ENCODE data around the gene UBE4A. TPM values are rescaled to one million over a fixed set of nuclear protein-coding genes. Genes with fewer than 3 reads are reported as not detected.

Gene UBE4A
- polyA plus RNA-seq, 1 donor (not counting 4 experiments of a cell fraction or from before 2014, with no cell fraction given): 19.5 TPM

- TF ChIP-seq EZH2 (IDR thresholded peaks at IDR 0.05; ENCODE audit: low read length) (no peak), CTCF (optimal IDR thresholded peaks at IDR 0.05 in 1 of 3, IDR thresholded peaks at IDR 0.05 in 1 of 3, conservative IDR thresholded peaks at IDR 0.05 in 1 of 3; ENCODE audit: extremely low read depth in 1 of 3, insufficient read depth in 2 of 3, low read length in 3 of 3) (no peak)
- H3K4me1 ChIP-seq (ENCODE audit: control insufficient read depth, extremely low read depth, insufficient read depth, low read length): peaks cover 8% of the 10 kb centered on the region
- no peak overlapping the region for H2AFZ ChIP-seq (ENCODE audit: control insufficient read depth, low read length)
- no peaks in the 10 kb centered on the region for H3K9me3 ChIP-seq (ENCODE audit: control insufficient read depth, low read depth, low read length)
- dilution Hi-C loops (cut with MboI; ENCODE audit: extremely low pct_ligation_motif_present, low sequenced_read_pairs): no loop called here
- DNase-seq (ENCODE audit: low read depth, low spot score): no peak
- no peaks in the 10 kb centered on the region for H3K27me3 ChIP-seq (ENCODE audit: control insufficient read depth, extremely low read depth, insufficient read depth, low read length)
- no peak overlapping the region for H3K4me3 ChIP-seq (ENCODE audit: control insufficient read depth in 2 of 3, extremely low read depth in 1 of 3, insufficient read depth in 2 of 3, low read depth in 1 of 3, low read length in 3 of 3)
- no peak overlapping the region for H3K9ac ChIP-seq (ENCODE audit: control insufficient read depth, extremely low read depth, insufficient read depth, low read length)
- no peaks in the 10 kb centered on the region for H4K20me1 ChIP-seq (ENCODE audit: control insufficient read depth, extremely low read depth, insufficient read depth, low read length)
- H3K79me2 ChIP-seq (ENCODE audit: control insufficient read depth, insufficient read depth, low read length): peaks cover 80% of the 10 kb centered on the region
- FAIRE-seq: no peak
- H3K9me1 ChIP-seq (ENCODE audit: control insufficient read depth, extremely low read depth, insufficient read depth, low read length): no peaks in the 10 kb centered on the region
- H3K27ac ChIP-seq (ENCODE audit: control insufficient read depth, insufficient read depth, low read length): no peak overlapping the region
- no peak overlapping the region for H3K4me2 ChIP-seq (ENCODE audit: control insufficient read depth, extremely low read depth, insufficient read depth, low read depth, low read length)
- peaks cover 0 to 2% of the 10 kb centered on the region in 2 experiments for H3K36me3 ChIP-seq (ENCODE audit: control insufficient read depth in 2 of 2, extremely low read depth in 1 of 2, insufficient read depth in 2 of 2, low read length in 2 of 2)
These were observed 88.0 kb downstream of the UBE4A start for GRCh38 chr11:118447423-118447822.

GRCh38 chr11:118448294-118448693, 88.9 kb downstream of the UBE4A start:
- no peak overlapping the region for H3K27ac ChIP-seq (ENCODE audit: control insufficient read depth, insufficient read depth, low read length)
- no peak overlapping the region for H3K4me3 ChIP-seq (ENCODE audit: control insufficient read depth in 2 of 3, extremely low read depth in 1 of 3, insufficient read depth in 2 of 3, low read depth in 1 of 3, low read length in 3 of 3)
- H3K79me2 ChIP-seq (ENCODE audit: control insufficient read depth, insufficient read depth, low read length): peaks cover 77% of the 10 kb centered on the region
- dilution Hi-C loops (cut with MboI; ENCODE audit: extremely low pct_ligation_motif_present, low sequenced_read_pairs): no loop called here
- no peaks in the 10 kb centered on the region for H3K9me1 ChIP-seq (ENCODE audit: control insufficient read depth, extremely low read depth, insufficient read depth, low read length)
- FAIRE-seq (no peak), DNase-seq (ENCODE audit: low read depth, low spot score) (no peak)
- no peak overlapping the region for H3K4me2 ChIP-seq (ENCODE audit: control insufficient read depth, extremely low read depth, insufficient read depth, low read depth, low read length)
- TF ChIP-seq CTCF (optimal IDR thresholded peaks at IDR 0.05 in 1 of 3, IDR thresholded peaks at IDR 0.05 in 1 of 3, conservative IDR thresholded peaks at IDR 0.05 in 1 of 3; ENCODE audit: extremely low read depth in 1 of 3, insufficient read depth in 2 of 3, low read length in 3 of 3): no peak
- no peak for TF ChIP-seq EZH2 (IDR thresholded peaks at IDR 0.05; ENCODE audit: low read length)
- H2AFZ ChIP-seq (ENCODE audit: control insufficient read depth, low read length): no peak overlapping the region
- H3K36me3 ChIP-seq (ENCODE audit: control insufficient read depth in 2 of 2, extremely low read depth in 1 of 2, insufficient read depth in 2 of 2, low read length in 2 of 2): peaks cover 0 to 3% of the 10 kb centered on the region in 2 experiments
- H3K9me3 ChIP-seq (ENCODE audit: control insufficient read depth, low read depth, low read length): no peaks in the 10 kb centered on the region
- H3K9ac ChIP-seq (ENCODE audit: control insufficient read depth, extremely low read depth, insufficient read depth, low read length): no peak overlapping the region
- H4K20me1 ChIP-seq (ENCODE audit: control insufficient read depth, extremely low read depth, insufficient read depth, low read length): no peaks in the 10 kb centered on the region
- no peaks in the 10 kb centered on the region for H3K27me3 ChIP-seq (ENCODE audit: control insufficient read depth, extremely low read depth, insufficient read depth, low read length)
- H3K4me1 ChIP-seq (ENCODE audit: control insufficient read depth, extremely low read depth, insufficient read depth, low read length): peaks cover 7% of the 10 kb centered on the region

Small RNAs within 50 kb of the gene (small RNA-seq; reads per million reads assigned to genes)
- gene AP001582.1 (ENCODE audit: insufficient read length in 3 of 3, low read depth in 3 of 3, low replicate concordance in 1 of 3): 0 reads per million in 3 experiments

Other genes with a start within 250 kb of the UBE4A start
- 6.3 to 10.8 TPM (median 7.7 TPM) in 3 replicates for gene SCN4B, start 206.8 kb upstream of the UBE4A start, polyA plus RNA-seq
- 0.48 to 0.59 TPM (median 0.56 TPM) in 3 replicates for gene SCN2B, start 183.0 kb upstream of the UBE4A start, polyA plus RNA-seq
- 0.01 TPM in 1 of 3 replicates, not detected in the others for gene JAML, start 134.6 kb upstream of the UBE4A start, polyA plus RNA-seq
- 6.3 to 7.9 TPM (median 6.5 TPM) in 3 replicates for gene MPZL3, start 107.2 kb upstream of the UBE4A start, polyA plus RNA-seq
- gene MPZL2, start 95.3 kb upstream of the UBE4A start, polyA plus RNA-seq: 98.4 to 237 TPM (median 225 TPM) in 3 replicates
- 0.06 TPM in 1 of 3 replicates, not detected in the others for gene CD3E, start 54.9 kb upstream of the UBE4A start, polyA plus RNA-seq
- gene CD3D, start 16.9 kb upstream of the UBE4A start, polyA plus RNA-seq: not detected in 3 replicates
- gene CD3G, start 15.3 kb upstream of the UBE4A start, polyA plus RNA-seq: not detected in 3 replicates
- 259 to 463 TPM (median 338 TPM) in 3 replicates for gene ATP5MG, start 42.0 kb downstream of the UBE4A start, polyA plus RNA-seq
- 7.6 to 14.5 TPM (median 11.7 TPM) in 3 replicates for gene KMT2A, start 76.9 kb downstream of the UBE4A start, polyA plus RNA-seq
- 0.12 TPM in 1 of 3 replicates, not detected in the others for gene TTC36, start 167.9 kb downstream of the UBE4A start, polyA plus RNA-seq
- gene TMEM25, start 171.6 kb downstream of the UBE4A start, polyA plus RNA-seq: 12.9 to 21.1 TPM (median 17.4 TPM) in 3 replicates
- gene IFT46, start 206.3 kb downstream of the UBE4A start, polyA plus RNA-seq: 31.2 to 34.9 TPM (median 32.9 TPM) in 3 replicates
- gene ARCN1, start 212.8 kb downstream of the UBE4A start, polyA plus RNA-seq: 121 to 216 TPM (median 150 TPM) in 3 replicates
- gene PHLDB1, start 248.0 kb downstream of the UBE4A start, polyA plus RNA-seq: 35.0 to 46.8 TPM (median 38.4 TPM) in 3 replicates

Data from keratinocyte (primary cell).